ENCODE data around the gene MTCL3.

MTCL3 gene

DNA sequence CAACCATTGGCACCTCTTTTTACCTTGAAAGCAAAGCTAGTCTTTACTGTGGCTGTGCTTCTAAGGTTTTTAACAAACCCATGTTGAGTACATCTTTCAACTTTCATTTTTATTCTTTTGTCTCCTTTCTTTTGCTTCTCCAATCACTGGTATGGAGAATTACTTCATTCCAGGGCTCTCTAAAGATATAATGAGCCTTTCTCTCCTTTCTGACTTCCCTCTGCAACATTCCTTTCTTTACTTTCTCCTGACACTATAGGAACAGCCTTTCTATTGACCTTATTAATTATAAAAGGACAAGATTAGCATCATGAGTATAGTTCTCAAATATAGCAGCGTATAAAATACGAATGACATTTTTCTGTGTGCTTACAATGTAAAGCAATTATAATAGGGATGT lies 36.8 kb downstream of the MTCL3 start:
- Histone ChIP-seq H3K4me3 (ENCODE audit: low read depth in 1 of 3, low read length in 3 of 3) (no peak overlapping the region), H3K27ac (ENCODE audit: low read depth in 1 of 2, low read length in 2 of 2) (no peak overlapping the region), H3K9ac (ENCODE audit: low read depth in 1 of 2, low read length in 2 of 2) (no peak overlapping the region), H3K27me3 (ENCODE audit: control insufficient read depth in 4 of 4, insufficient read depth in 4 of 4, low read length in 3 of 4) (no peaks in the 10 kb centered on the region), H3K4me1 (ENCODE audit: control insufficient read depth in 4 of 4, insufficient read depth in 4 of 4, low read length in 3 of 4) (peaks cover 0 to 9% (median 6%) of the 10 kb centered on the region in 4 donors), H3K9me3 (ENCODE audit: control insufficient read depth in 4 of 4, low read length in 3 of 4) (no peaks in the 10 kb centered on the region), H3K36me3 (ENCODE audit: control insufficient read depth in 4 of 4, insufficient read depth in 3 of 4, low read depth in 1 of 4, low read length in 3 of 4) (no peaks in the 10 kb centered on the region)
- no peak for TF ChIP-seq FOXA2 (IDR thresholded peaks at IDR 0.05)
- TF ChIP-seq, protein P1, sequence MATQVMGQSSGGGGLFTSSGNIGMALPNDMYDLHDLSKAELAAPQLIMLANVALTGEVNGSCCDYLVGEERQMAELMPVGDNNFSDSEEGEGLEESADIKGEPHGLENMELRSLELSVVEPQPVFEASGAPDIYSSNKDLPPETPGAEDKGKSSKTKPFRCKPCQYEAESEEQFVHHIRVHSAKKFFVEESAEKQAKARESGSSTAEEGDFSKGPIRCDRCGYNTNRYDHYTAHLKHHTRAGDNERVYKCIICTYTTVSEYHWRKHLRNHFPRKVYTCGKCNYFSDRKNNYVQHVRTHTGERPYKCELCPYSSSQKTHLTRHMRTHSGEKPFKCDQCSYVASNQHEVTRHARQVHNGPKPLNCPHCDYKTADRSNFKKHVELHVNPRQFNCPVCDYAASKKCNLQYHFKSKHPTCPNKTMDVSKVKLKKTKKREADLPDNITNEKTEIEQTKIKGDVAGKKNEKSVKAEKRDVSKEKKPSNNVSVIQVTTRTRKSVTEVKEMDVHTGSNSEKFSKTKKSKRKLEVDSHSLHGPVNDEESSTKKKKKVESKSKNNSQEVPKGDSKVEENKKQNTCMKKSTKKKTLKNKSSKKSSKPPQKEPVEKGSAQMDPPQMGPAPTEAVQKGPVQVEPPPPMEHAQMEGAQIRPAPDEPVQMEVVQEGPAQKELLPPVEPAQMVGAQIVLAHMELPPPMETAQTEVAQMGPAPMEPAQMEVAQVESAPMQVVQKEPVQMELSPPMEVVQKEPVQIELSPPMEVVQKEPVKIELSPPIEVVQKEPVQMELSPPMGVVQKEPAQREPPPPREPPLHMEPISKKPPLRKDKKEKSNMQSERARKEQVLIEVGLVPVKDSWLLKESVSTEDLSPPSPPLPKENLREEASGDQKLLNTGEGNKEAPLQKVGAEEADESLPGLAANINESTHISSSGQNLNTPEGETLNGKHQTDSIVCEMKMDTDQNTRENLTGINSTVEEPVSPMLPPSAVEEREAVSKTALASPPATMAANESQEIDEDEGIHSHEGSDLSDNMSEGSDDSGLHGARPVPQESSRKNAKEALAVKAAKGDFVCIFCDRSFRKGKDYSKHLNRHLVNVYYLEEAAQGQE (IDR thresholded peaks at IDR 0.05), result no peak
- TF ChIP-seq GABPA (IDR thresholded peaks at IDR 0.05 in 1 of 2, conservative IDR thresholded peaks at IDR 0.05 in 1 of 2), result no peak
- no peak for TF ChIP-seq JUND (IDR thresholded peaks at IDR 0.05)
- TF ChIP-seq RXRA (IDR thresholded peaks at IDR 0.05), result no peak
- TF ChIP-seq EGR1 (IDR thresholded peaks at IDR 0.05; ENCODE audit: low read depth in 2 of 2), result no peak
- TF ChIP-seq RAD21 (IDR thresholded peaks at IDR 0.05), result no peak
- TF ChIP-seq YY1 (IDR thresholded peaks at IDR 0.05), result no peak
- TF ChIP-seq HNF4G (IDR thresholded peaks at IDR 0.05), result no peak
- WGBS, result 95% methylated on average over 2 of the region's 2 CpGs
- DNase-seq (ENCODE audit: low spot score), result no peak

DNA sequence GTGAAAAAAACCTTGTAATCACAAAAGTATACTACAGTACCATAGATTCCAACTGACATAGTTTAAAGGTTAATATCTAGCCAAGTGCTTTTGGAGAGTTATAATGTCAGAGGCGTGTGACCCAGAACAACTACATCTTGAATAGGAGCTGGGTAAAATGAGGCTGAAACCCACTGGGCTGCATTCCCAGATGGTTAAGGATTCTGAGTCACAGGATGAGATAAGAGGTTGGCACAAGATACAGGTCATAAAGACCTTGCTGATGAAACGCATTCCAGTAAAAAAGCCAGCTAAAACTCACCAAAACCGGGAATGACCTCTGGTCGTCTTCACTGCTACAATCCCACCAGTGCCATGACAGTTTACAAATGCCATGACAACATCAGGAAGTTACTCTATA lies 37.5 kb downstream of the MTCL3 start:
- H3K9me3 ChIP-seq (ENCODE audit: control insufficient read depth in 4 of 4, low read length in 3 of 4), result no peaks in the 10 kb centered on the region
- H3K27me3 ChIP-seq (ENCODE audit: control insufficient read depth in 4 of 4, insufficient read depth in 4 of 4, low read length in 3 of 4), result no peaks in the 10 kb centered on the region
- no peak for DNase-seq (ENCODE audit: low spot score)
- H3K4me3 ChIP-seq (ENCODE audit: low read depth in 1 of 3, low read length in 3 of 3), result no peak overlapping the region
- TF ChIP-seq RAD21 (IDR thresholded peaks at IDR 0.05) (no peak), YY1 (IDR thresholded peaks at IDR 0.05) (no peak), EGR1 (IDR thresholded peaks at IDR 0.05; ENCODE audit: low read depth in 2 of 2) (no peak), NR2F2 (IDR thresholded peaks at IDR 0.05) (no peak), JUND (IDR thresholded peaks at IDR 0.05) (no peak), SP1 (IDR thresholded peaks at IDR 0.05) (no peak), HNF4G (IDR thresholded peaks at IDR 0.05) (no peak), GABPA (IDR thresholded peaks at IDR 0.05 in 1 of 2, conservative IDR thresholded peaks at IDR 0.05 in 1 of 2) (no peak), FOXA1 (IDR thresholded peaks at IDR 0.05) (no peak), TAF1 (conservative IDR thresholded peaks at IDR 0.05) (no peak), FOXA2 (IDR thresholded peaks at IDR 0.05) (no peak), HNF4A (conservative IDR thresholded peaks at IDR 0.05) (no peak)
- TF ChIP-seq, protein P2, sequence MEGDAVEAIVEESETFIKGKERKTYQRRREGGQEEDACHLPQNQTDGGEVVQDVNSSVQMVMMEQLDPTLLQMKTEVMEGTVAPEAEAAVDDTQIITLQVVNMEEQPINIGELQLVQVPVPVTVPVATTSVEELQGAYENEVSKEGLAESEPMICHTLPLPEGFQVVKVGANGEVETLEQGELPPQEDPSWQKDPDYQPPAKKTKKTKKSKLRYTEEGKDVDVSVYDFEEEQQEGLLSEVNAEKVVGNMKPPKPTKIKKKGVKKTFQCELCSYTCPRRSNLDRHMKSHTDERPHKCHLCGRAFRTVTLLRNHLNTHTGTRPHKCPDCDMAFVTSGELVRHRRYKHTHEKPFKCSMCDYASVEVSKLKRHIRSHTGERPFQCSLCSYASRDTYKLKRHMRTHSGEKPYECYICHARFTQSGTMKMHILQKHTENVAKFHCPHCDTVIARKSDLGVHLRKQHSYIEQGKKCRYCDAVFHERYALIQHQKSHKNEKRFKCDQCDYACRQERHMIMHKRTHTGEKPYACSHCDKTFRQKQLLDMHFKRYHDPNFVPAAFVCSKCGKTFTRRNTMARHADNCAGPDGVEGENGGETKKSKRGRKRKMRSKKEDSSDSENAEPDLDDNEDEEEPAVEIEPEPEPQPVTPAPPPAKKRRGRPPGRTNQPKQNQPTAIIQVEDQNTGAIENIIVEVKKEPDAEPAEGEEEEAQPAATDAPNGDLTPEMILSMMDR (IDR thresholded peaks at IDR 0.05; ENCODE audit: low read depth, low read length, missing input control), result no peak
- TF ChIP-seq, protein P3, sequence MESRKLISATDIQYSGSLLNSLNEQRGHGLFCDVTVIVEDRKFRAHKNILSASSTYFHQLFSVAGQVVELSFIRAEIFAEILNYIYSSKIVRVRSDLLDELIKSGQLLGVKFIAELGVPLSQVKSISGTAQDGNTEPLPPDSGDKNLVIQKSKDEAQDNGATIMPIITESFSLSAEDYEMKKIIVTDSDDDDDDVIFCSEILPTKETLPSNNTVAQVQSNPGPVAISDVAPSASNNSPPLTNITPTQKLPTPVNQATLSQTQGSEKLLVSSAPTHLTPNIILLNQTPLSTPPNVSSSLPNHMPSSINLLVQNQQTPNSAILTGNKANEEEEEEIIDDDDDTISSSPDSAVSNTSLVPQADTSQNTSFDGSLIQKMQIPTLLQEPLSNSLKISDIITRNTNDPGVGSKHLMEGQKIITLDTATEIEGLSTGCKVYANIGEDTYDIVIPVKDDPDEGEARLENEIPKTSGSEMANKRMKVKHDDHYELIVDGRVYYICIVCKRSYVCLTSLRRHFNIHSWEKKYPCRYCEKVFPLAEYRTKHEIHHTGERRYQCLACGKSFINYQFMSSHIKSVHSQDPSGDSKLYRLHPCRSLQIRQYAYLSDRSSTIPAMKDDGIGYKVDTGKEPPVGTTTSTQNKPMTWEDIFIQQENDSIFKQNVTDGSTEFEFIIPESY (IDR thresholded peaks at IDR 0.05), result no peak
- TF ChIP-seq, protein P4, sequence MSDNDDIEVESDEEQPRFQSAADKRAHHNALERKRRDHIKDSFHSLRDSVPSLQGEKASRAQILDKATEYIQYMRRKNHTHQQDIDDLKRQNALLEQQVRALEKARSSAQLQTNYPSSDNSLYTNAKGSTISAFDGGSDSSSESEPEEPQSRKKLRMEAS (IDR thresholded peaks at IDR 0.05), result no peak
- TF ChIP-seq, protein P5, sequence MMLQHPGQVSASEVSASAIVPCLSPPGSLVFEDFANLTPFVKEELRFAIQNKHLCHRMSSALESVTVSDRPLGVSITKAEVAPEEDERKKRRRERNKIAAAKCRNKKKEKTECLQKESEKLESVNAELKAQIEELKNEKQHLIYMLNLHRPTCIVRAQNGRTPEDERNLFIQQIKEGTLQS (IDR thresholded peaks at IDR 0.05), result no peak
- no peak overlapping the region for H3K27ac ChIP-seq (ENCODE audit: low read depth in 1 of 2, low read length in 2 of 2)
- H3K4me1 ChIP-seq (ENCODE audit: control insufficient read depth in 4 of 4, insufficient read depth in 4 of 4, low read length in 3 of 4), result peaks cover 0 to 9% (median 6%) of the 10 kb centered on the region in 4 donors
- H3K9ac ChIP-seq (ENCODE audit: low read depth in 1 of 2, low read length in 2 of 2), result no peak overlapping the region
- H3K36me3 ChIP-seq (ENCODE audit: control insufficient read depth in 4 of 4, insufficient read depth in 3 of 4, low read depth in 1 of 4, low read length in 3 of 4), result no peaks in the 10 kb centered on the region
- WGBS, result 73% methylated on average over 4 of the region's 4 CpGs
